HFFc6 (cell line): ENCODE data around the gene CDK14. TPM values are rescaled to one million over a fixed set of nuclear protein-coding genes. Genes with fewer than 3 reads are reported as not detected.

Experiments
- DNase-seq: peaks from one replicate; pipeline ENCODE4 v3.0.0-alpha.2; 2018
- H3K27ac Mint-ChIP-seq: 2 replicates; pipeline ENCODE4 v1.8.0; 2020; ENCODE audit warnings: mild to moderate bottlenecking, mixed read lengths
- H3K27me3 Mint-ChIP-seq: 2 replicates; pipeline ENCODE4 v1.8.0; 2021; ENCODE audit warnings: mild to moderate bottlenecking, moderate library complexity, mixed read lengths; ENCODE audit not compliant: insufficient read depth
- H3K36me3 Mint-ChIP-seq: 2 replicates; pipeline ENCODE4 v1.8.0; 2021; ENCODE audit warnings: low read depth, mixed read lengths
- H3K4me1 Mint-ChIP-seq: 2 replicates; pipeline ENCODE4 v1.8.0; 2020; ENCODE audit warnings: low read depth, mixed read lengths
- H3K4me3 Mint-ChIP-seq: 2 replicates; pipeline ENCODE4 v1.8.0; 2020; ENCODE audit warnings: mild to moderate bottlenecking, moderate library complexity, mixed read lengths
- H3K9me3 Mint-ChIP-seq: 2 replicates; pipeline ENCODE4 v1.8.0; 2020; ENCODE audit warnings: mild to moderate bottlenecking, mixed read lengths
- total RNA-seq, 6 experiments: library from RNA; stranded (reverse); fragmentation: NEBNext Ultra II Directional; extraction: Animal tissue kit (Norgen Biotek cat#: 25700); gene quantifications; 2 replicates in 1 of 6; 3 replicates in 5 of 6; pipeline ENCODE4 v1.2.3, GENCODE V29; 2021
- TF ChIP-seq, protein P1 (sequence below): fragments of 200-600 bp; sonication (generic); IDR thresholded peaks from 2 replicates; pipeline ENCODE4 v1.5.0; 2021; ENCODE audit warnings: antibody characterized with exemption, mild to moderate bottlenecking

The CDK14 gene
- total RNA-seq, 6 experiments from 2014 or later: 18.4 to 28.6 (median 27.2) TPM

- TF ChIP-seq, protein P1, sequence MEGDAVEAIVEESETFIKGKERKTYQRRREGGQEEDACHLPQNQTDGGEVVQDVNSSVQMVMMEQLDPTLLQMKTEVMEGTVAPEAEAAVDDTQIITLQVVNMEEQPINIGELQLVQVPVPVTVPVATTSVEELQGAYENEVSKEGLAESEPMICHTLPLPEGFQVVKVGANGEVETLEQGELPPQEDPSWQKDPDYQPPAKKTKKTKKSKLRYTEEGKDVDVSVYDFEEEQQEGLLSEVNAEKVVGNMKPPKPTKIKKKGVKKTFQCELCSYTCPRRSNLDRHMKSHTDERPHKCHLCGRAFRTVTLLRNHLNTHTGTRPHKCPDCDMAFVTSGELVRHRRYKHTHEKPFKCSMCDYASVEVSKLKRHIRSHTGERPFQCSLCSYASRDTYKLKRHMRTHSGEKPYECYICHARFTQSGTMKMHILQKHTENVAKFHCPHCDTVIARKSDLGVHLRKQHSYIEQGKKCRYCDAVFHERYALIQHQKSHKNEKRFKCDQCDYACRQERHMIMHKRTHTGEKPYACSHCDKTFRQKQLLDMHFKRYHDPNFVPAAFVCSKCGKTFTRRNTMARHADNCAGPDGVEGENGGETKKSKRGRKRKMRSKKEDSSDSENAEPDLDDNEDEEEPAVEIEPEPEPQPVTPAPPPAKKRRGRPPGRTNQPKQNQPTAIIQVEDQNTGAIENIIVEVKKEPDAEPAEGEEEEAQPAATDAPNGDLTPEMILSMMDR: no peak
- H3K27me3 Mint-ChIP-seq: no peaks in the 10 kb centered on the region; the same call in 1 of the 2 replicates
- peak overlapping the region; percentile 22; the same call in 1 of the 2 replicates for H3K27ac Mint-ChIP-seq
- H3K4me3 Mint-ChIP-seq: no peak overlapping the region
- no peaks in the 10 kb centered on the region for H3K9me3 Mint-ChIP-seq
- H3K4me1 Mint-ChIP-seq: peaks cover 54% of the 10 kb centered on the region
- no peaks in the 10 kb centered on the region for H3K36me3 Mint-ChIP-seq
- no peak for DNase-seq
These were observed 90.0 kb downstream of the CDK14 start for GRCh38 chr7:90686146-90686545.

DNA sequence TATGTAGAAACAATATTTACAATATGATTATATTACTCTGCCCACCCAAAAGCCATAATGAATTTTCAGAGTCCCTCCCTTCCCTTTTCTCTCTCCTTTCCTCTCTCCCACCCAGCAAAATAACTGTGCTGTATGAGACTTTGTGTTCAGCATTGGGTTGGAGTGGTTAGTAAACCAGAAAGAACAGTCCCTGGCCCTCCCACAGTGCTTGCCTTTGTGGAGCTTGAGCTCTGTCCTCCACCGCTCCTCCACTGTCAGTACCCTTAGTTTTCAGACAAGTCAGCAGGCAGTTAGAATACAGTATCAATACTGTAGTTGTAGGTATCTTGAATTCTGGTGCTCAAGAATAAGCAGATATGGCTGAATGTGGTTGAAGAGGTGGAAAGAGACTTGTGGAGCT lies 92.7 kb downstream of the CDK14 start:
- H3K4me3 Mint-ChIP-seq: no peak overlapping the region
- no peak overlapping the region for H3K27ac Mint-ChIP-seq
- no peaks in the 10 kb centered on the region; the same call in 1 of the 2 replicates for H3K27me3 Mint-ChIP-seq
- H3K9me3 Mint-ChIP-seq: no peaks in the 10 kb centered on the region
- no peak for DNase-seq
- 0 out of 2 replicates have a peak, but pooled peaks cover 1% of the 10 kb centered on the region for H3K36me3 Mint-ChIP-seq
- TF ChIP-seq, protein P1: no peak
- peaks cover 64% of the 10 kb centered on the region for H3K4me1 Mint-ChIP-seq

DNA sequence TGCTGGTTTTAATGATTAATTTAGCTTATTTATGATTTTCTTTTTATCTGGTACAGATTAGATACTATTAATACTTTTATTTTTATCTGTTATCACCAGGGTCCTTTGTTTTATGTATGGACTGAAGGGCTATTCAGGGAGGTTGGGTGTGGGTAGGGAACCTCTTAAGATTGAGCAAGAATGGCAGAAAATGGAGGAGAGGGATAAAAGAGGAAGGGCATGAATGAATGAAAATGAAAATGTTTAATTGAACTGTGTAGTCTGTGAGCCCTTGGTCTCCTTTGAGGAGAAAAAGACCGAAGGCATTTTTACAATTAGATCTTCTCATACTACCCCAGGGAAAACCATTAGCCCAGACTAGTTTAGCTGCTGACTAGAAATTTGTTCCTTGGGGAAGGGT lies 93.1 kb downstream of the CDK14 start:
- H3K4me1 Mint-ChIP-seq: peaks cover 63% of the 10 kb centered on the region
- TF ChIP-seq, protein P1: no peak
- DNase-seq: no peak
- H3K9me3 Mint-ChIP-seq: no peaks in the 10 kb centered on the region
- H3K27me3 Mint-ChIP-seq: no peaks in the 10 kb centered on the region; the same call in 1 of the 2 replicates
- no peak overlapping the region for H3K27ac Mint-ChIP-seq
- H3K4me3 Mint-ChIP-seq: no peak overlapping the region
- 0 out of 2 replicates have a peak, but pooled peaks cover 4% of the 10 kb centered on the region for H3K36me3 Mint-ChIP-seq

GRCh38 chr7:90690159-90690858 lies 94.2 kb downstream of the CDK14 start:
- TF ChIP-seq, protein P1: no peak
- Mint-ChIP-seq H3K27me3 (no peaks in the 10 kb centered on the region; the same call in 1 of the 2 replicates), H3K4me1 (peaks cover 58% of the 10 kb centered on the region), H3K36me3 (0 out of 2 replicates have a peak, but pooled peaks cover 4% of the 10 kb centered on the region), H3K27ac (no peak overlapping the region), H3K4me3 (no peak overlapping the region), H3K9me3 (no peaks in the 10 kb centered on the region)
- DNase-seq: no peak

DNA sequence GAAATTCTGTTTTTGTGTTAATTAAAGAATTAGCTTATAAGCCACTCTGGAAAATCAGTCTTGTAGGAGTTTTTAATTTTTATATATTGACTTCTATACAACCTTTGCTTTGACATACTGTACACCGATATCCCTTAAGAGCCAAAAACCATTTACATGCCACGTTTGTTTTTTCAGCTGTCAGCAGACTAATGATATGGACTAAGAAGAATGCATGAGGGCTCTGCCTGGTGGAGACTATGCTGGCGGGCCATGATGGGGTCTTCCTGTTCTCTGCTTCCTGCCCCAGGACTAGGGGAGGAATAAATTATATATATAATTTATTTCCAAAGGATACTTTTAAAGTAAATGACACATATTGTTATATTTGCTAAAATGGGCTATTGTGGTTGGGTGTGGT lies 96.3 kb downstream of the CDK14 start:
- peaks cover 9% of the 10 kb centered on the region for H3K36me3 Mint-ChIP-seq
- peaks cover 38% of the 10 kb centered on the region for H3K4me1 Mint-ChIP-seq
- no peak overlapping the region for H3K27ac Mint-ChIP-seq
- no peaks in the 10 kb centered on the region; the same call in 1 of the 2 replicates for H3K27me3 Mint-ChIP-seq
- TF ChIP-seq, protein P1: no peak
- H3K4me3 Mint-ChIP-seq: no peak overlapping the region; the same call in 1 of the 2 replicates
- no peaks in the 10 kb centered on the region for H3K9me3 Mint-ChIP-seq
- no peak for DNase-seq
